Motor neuron (in vitro differentiated cells): ENCODE data around the gene MISFA. TPM values are rescaled to one million over a fixed set of nuclear protein-coding genes. Genes with fewer than 3 reads are reported as not detected.
A peak's percentile ranks its signal among the peaks of the same experiment; 100 is the strongest.
"Not testable (repeated sequence)": the region's sequence is repeated elsewhere in the genome, so short reads cannot be mapped to it uniquely, and the experiment has no call there.

Source experiments
- ATAC-seq, 8 experiments: fragments of 200-7000 bp; cut with Tn5 transposase; replicated peaks in 6 of 8; 2 replicates each; pipeline ENCODE4 v1.8.0; 2021; ENCODE audit warnings: mild to moderate bottlenecking in 8 of 8, moderate library complexity in 8 of 8
- H3K27ac ChIP-seq, 2 donors: fragments of 250-450 bp; sonication (Bioruptor Pico); 2 replicates each; pipeline ENCODE4 v1.9.0; 2021; ENCODE audit warnings: antibody characterized with exemption in 2 of 2, mild to moderate bottlenecking in 2 of 2, moderate library complexity in 1 of 2
- H3K4me1 ChIP-seq, 2 donors: fragments of 250-450 bp; sonication (Bioruptor Pico); replicated peaks in 1 of 2; 2 replicates each; pipeline ENCODE4 v1.6.1; 2021; ENCODE audit warnings: antibody characterized with exemption in 2 of 2, mild to moderate bottlenecking in 2 of 2, moderate library complexity in 1 of 2
- H3K4me3 ChIP-seq, 5 donors: fragments of 250-450 bp; sonication (Bioruptor Pico); 2 replicates each; pipeline ENCODE4 v1.9.0; 2021; ENCODE audit warnings: antibody characterized with exemption in 5 of 5, mild to moderate bottlenecking in 5 of 5, moderate library complexity in 4 of 5
- WGBS, 10 experiments: fragments of 450-650 bp; shearing (Covaris generic); methylation state at CpG; one replicate each; pipeline ENCODE4 v1.0.0; 2022; 5-methylcytosine and 5-hydroxymethylcytosine counted together
- in situ Hi-C, 9 experiments: fragments of 400-800 bp; cut with MboI; loops; one replicate each; pipeline ENCODE4 v1.15.0; 2021; ENCODE audit warnings: low sequenced_read_pairs in 9 of 9, low pct_unique_long_range_greater_than_20kb in 2 of 9; ENCODE audit not compliant: unreplicated experiment in 9 of 9
- total RNA-seq, 8 experiments: library from RNA; unstranded; fragments of 300-600 nt; gene quantifications; 2 replicates each; pipeline versions ENCODE4 v1.2.3 to v1.2.4, GENCODE V29; 2022

MISFA gene
- total RNA-seq, 8 experiments from 2014 or later, result 0.78 to 10.2 (median 2.0) TPM

GRCh38 chr11:18633256-18634139 lies 33.9 kb downstream of the MISFA start:
- Histone ChIP-seq H3K4me3 (peak overlapping the region; percentile 45 to 78 (median 69)), H3K4me1 (peaks cover 5% of the 10 kb centered on the region in 2 donors), H3K27ac (peak overlapping the region; percentile 77 to 99)
- ATAC-seq, result peak in 2 of 8 experiments; percentile 2
- in situ Hi-C loops, result loop anchor here in 1 of 9 experiments (25.0 kb wide), 1 partner anchor 96 kb away; the partner anchor contains the start of gene TSG101
- WGBS, 10 experiments, result 0 to 45% (median 9%) methylated on average over 1 to 21 of the region's 31 CpGs

GRCh38 chr11:18634140-18635032 lies 34.8 kb downstream of the MISFA start, which contains the start of gene SPTY2D1:
Gene SPTY2D1 (minus strand): TSS chr11:18634342. CDS start chr11:18634257, 85 bp downstream.
- Histone ChIP-seq H3K4me3 (peak within 1 kb of the TSS; percentile 45 to 78 (median 69)), H3K4me1 (peaks cover 5% of the 10 kb centered on the region in 2 donors), H3K27ac (peak within 1 kb of the TSS; percentile 99)
- 0 to 5% (median 0%) methylated on average over 3 to 36 of the region's 60 CpGs; no CpG with 5 or more reads in 3 of the 10 experiments for WGBS, 10 experiments
- in situ Hi-C loops, result loop anchor here in 1 of 9 experiments (25.0 kb wide), 1 partner anchor 97 kb away; the partner anchor contains the start of gene TSG101
- peak; percentile 94 to 96 (median 95) for ATAC-seq

DNA sequence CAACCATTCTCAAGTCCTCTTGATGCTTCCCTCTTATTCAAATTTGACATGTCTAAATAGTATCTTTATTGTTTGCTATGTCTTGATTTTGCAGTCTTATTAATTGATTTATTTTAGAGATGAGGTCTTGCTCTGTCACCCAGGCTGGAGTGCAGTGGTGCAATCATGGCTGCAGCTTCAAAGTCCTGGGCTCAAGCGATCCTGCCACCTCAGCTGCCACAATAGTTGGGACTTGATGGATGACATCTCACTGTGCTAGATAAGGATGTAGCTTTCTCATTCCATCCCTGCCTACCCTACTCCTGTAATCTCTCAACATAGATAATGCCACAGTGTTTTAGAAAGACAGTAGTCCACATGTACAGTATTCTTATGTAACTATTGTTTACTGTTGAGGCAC lies 42.1 kb downstream of the MISFA start:
- no peaks in the 10 kb centered on the region for H3K4me1 ChIP-seq
- no peak for ATAC-seq
- WGBS, 10 experiments, result 40 to 71% (median 60%) methylated on average over 1 of the region's 1 CpG; no CpG with 5 or more reads in 7 of the 10 experiments
- no peak overlapping the region for H3K4me3 ChIP-seq
- H3K27ac ChIP-seq, result no peak overlapping the region
- in situ Hi-C loops, result loop anchor here in 1 of 9 experiments (25.0 kb wide), 1 partner anchor 104 kb away; the partner anchor contains the start of gene TSG101

- ATAC-seq, H3K27ac ChIP-seq, H3K4me3 ChIP-seq, H3K4me1 ChIP-seq: not testable (repeated sequence)
- in situ Hi-C loops, result loop anchor here in 1 of 9 experiments (25.0 kb wide), 1 partner anchor 106 kb away; the partner anchor contains the start of gene TSG101
- 39 to 89% methylated on average over 1 to 3 of the region's 4 CpGs; no CpG with 5 or more reads in 8 of the 10 experiments for WGBS, 10 experiments
Measured at GRCh38 chr11:18643034-18643433, 43.4 kb downstream of the MISFA start.

- in situ Hi-C loops, result no loop called here
- Histone ChIP-seq H3K4me1 (no peaks in the 10 kb centered on the region), H3K4me3 (no peak overlapping the region), H3K27ac (no peak overlapping the region)
- no peak for ATAC-seq
- WGBS, 10 experiments, result 17 to 100% (median 75%) methylated on average over 1 to 4 of the region's 4 CpGs; no CpG with 5 or more reads in 1 of the 10 experiments
Measured at GRCh38 chr11:18650353-18650752, 50.8 kb downstream of the MISFA start.

- peak in 3 of 8 experiments; percentile 83 to 95 (median 88) for ATAC-seq
- H3K27ac ChIP-seq, result no peak overlapping the region
- H3K4me1 ChIP-seq, result no peaks in the 10 kb centered on the region
- H3K4me3 ChIP-seq, result no peak overlapping the region
- WGBS, 10 experiments, result 59 to 98% (median 76%) methylated on average over 2 to 13 of the region's 19 CpGs; no CpG with 5 or more reads in 2 of the 10 experiments
- in situ Hi-C loops, result no loop called here
Measured at GRCh38 chr11:18650859-18651557, 51.4 kb downstream of the MISFA start.

Other genes with a start within 250 kb of the MISFA start
- gene LDHA, start 205.2 kb upstream of the MISFA start, total RNA-seq, result 100 to 1,000 TPM; 227 to 767 (median 525) TPM
- gene LDHC, start 187.5 kb upstream of the MISFA start, total RNA-seq, result 1 to 10 TPM in 1 of 8 experiments, not detected in 7; 2.4 TPM
- under 1 TPM; 0.09 to 0.91 (median 0.29) TPM for gene LDHAL6A, start 143.9 kb upstream of the MISFA start, total RNA-seq
- gene TSG101, start 72.8 kb upstream of the MISFA start, total RNA-seq, result 100 to 1,000 TPM in 1 of 8 experiments, 10 to 100 TPM in 7; 57.3 to 100 (median 86.0) TPM
- gene UEVLD, start 11.1 kb upstream of the MISFA start, total RNA-seq, result 10 to 100 TPM in 5 of 8 experiments, 1 to 10 TPM in 3; 6.3 to 39.6 (median 17.4) TPM
- 10 to 100 TPM; 11.2 to 27.0 (median 16.5) TPM for gene SPTY2D1, start 34.6 kb downstream of the MISFA start, total RNA-seq
- 10 to 100 TPM in 3 of 8 experiments, 1 to 10 TPM in 5; 1.5 to 22.0 (median 4.0) TPM for gene TMEM86A, start 99.0 kb downstream of the MISFA start, total RNA-seq
- gene IGSF22, start 126.4 kb downstream of the MISFA start, total RNA-seq, result 1 to 10 TPM in 3 of 8 experiments, under 1 TPM in 5; 0.05 to 2.4 (median 0.86) TPM
- gene PTPN5, start 192.0 kb downstream of the MISFA start, total RNA-seq, result 10 to 100 TPM in 3 of 8 experiments, 1 to 10 TPM in 2, under 1 TPM in 3; 0.15 to 22.2 (median 6.1) TPM